GM12878 (cell line): ENCODE data around the gene ATP4B. TPM values are rescaled to one million over a fixed set of nuclear protein-coding genes. Genes with fewer than 3 reads are reported as not detected.

ENCODE experiments used
- ATAC-seq: fragments of 200-7000 bp; cut with Tn5 transposase; 3 replicates; pipeline ENCODE4 v1.9.1; 2020; ENCODE audit warnings: mild to moderate bottlenecking, moderate library complexity
- BruUV-seq: library from RNA; stranded (reverse); fragments of 400-500 nt; replicated peaks from 2 replicates; lab custom pipeline; 2021; lab: Mats Ljungman, UMichigan
- CTCF ChIA-PET: fragments of 300-600 bp; sonication (Branson Sonifier 250); formaldehyde crosslinking; extraction: SDS; loops from one replicate; lab custom pipeline; 2021; ENCODE audit warnings: inconsistent platforms; lab: Yijun Ruan, JAX
- POLR2A ChIA-PET: fragments of 350-600 bp; formaldehyde crosslinking; extraction: SDS; loops from one replicate; lab custom pipeline; 2021; ENCODE audit warnings: inconsistent platforms; lab: Charles Lee
- RAD21 ChIA-PET: fragments of 300-600 bp; sonication (Branson Sonifier 250); formaldehyde crosslinking; loops from one replicate; lab custom pipeline; 2023; ENCODE audit warnings: antibody characterized with exemption; ENCODE audit not compliant: unreplicated experiment; lab: Charles Lee
- SMC1A ChIA-PET: fragments of 300-600 bp; sonication (Branson Sonifier 250); formaldehyde crosslinking; loops from one replicate; lab custom pipeline; 2023; ENCODE audit not compliant: unreplicated experiment, uncharacterized antibody; lab: Charles Lee
- DNase-seq: peaks from one replicate; pipeline ENCODE4 v3.0.0-alpha.2; 2011; ENCODE audit warnings: low read depth, low spot score
- FAIRE-seq: peaks from 3 replicates; lab custom pipeline; 2011; peaks lifted over from hg19 to GRCh38; lab: Jason Lieb, UNC
- H2AFZ ChIP-seq: 2 replicates; pipeline ENCODE4 v1.6.0; 2011; ENCODE audit warnings: low read depth, low read length, control low read depth; ENCODE audit not compliant: control insufficient read depth
- H3K27ac ChIP-seq: 2 replicates; pipeline ENCODE4 v1.5.1; 2011; ENCODE audit warnings: control low read depth; ENCODE audit not compliant: control insufficient read depth, insufficient read depth
- H3K27me3 ChIP-seq, 2 experiments: replicated peaks in 1 of 2; 2 replicates each; pipeline versions ENCODE4 v1.6.0 to v1.6.1; 2011; ENCODE audit warnings: low read length in 1 of 2; ENCODE audit not compliant: control insufficient read depth in 2 of 2, insufficient read depth in 2 of 2
- H3K36me3 ChIP-seq, 2 experiments: 2 replicates each; pipeline ENCODE4 v1.5.1; 2011; ENCODE audit warnings: low read length in 1 of 2; ENCODE audit not compliant: control insufficient read depth in 2 of 2, insufficient read depth in 2 of 2
- H3K4me1 ChIP-seq: 2 replicates; pipeline ENCODE4 v1.6.1; 2011; ENCODE audit warnings: mild to moderate bottlenecking, low read length, moderate library complexity, mixed read lengths; ENCODE audit not compliant: control insufficient read depth, insufficient read depth
- H3K4me2 ChIP-seq: 2 replicates; pipeline ENCODE4 v1.6.0; 2011; ENCODE audit warnings: control low read depth; ENCODE audit not compliant: control insufficient read depth, insufficient read depth
- H3K4me3 ChIP-seq: fragments of 200-600 bp; sonication (generic); 2 replicates; pipeline ENCODE4 v1.5.1; 2016
- H3K79me2 ChIP-seq: 2 replicates; pipeline ENCODE4 v1.6.0; 2011; ENCODE audit warnings: low read length; ENCODE audit not compliant: control insufficient read depth, insufficient read depth
- H3K9ac ChIP-seq: 2 replicates; pipeline ENCODE4 v1.8.0; 2011; ENCODE audit warnings: low read length, control low read depth, mixed read lengths; ENCODE audit not compliant: control insufficient read depth, insufficient read depth
- H3K9me3 ChIP-seq: replicated peaks from 3 replicates; pipeline ENCODE4 v1.5.1; 2011; ENCODE audit warnings: mild to moderate bottlenecking, low read length; ENCODE audit not compliant: control insufficient read depth, insufficient read depth
- H4K20me1 ChIP-seq: 2 replicates; pipeline ENCODE4 v1.6.0; 2011; ENCODE audit not compliant: control insufficient read depth, insufficient read depth
- ATF7 ChIP-seq: fragments of 450-650 bp; IDR thresholded peaks from 2 replicates; pipeline ENCODE4 v1.6.1; 2016; ENCODE audit warnings: low read depth, mild to moderate bottlenecking
- CHD4 ChIP-seq: fragments of 200-600 bp; sonication (generic); IDR thresholded peaks from 2 replicates; pipeline ENCODE4 v1.6.1; 2016; ENCODE audit warnings: mild to moderate bottlenecking
- GATAD2B ChIP-seq: fragments of 450-650 bp; conservative IDR thresholded peaks from 2 replicates; pipeline ENCODE4 v1.6.1; 2017; ENCODE audit warnings: low read depth, mild to moderate bottlenecking, moderate library complexity
- IRF4 ChIP-seq: IDR thresholded peaks from 2 replicates; pipeline ENCODE4 v1.6.1; 2011; ENCODE audit warnings: low read depth, low read length
- JUNB ChIP-seq: IDR thresholded peaks from 2 replicates; pipeline ENCODE4 v1.6.1; 2016; ENCODE audit warnings: antibody characterized with exemption, mild to moderate bottlenecking
- KAT2A ChIP-seq: conservative IDR thresholded peaks from 2 replicates; pipeline ENCODE4 v1.6.1; 2011; ENCODE audit warnings: low read depth, low read length; ENCODE audit not compliant: control insufficient read depth
- NKRF ChIP-seq: fragments of 450-650 bp; conservative IDR thresholded peaks from 2 replicates; pipeline ENCODE4 v1.6.1; 2017; ENCODE audit warnings: mild to moderate bottlenecking, moderate library complexity
- RAD51 ChIP-seq: fragments of 450-650 bp; IDR thresholded peaks from 2 replicates; pipeline ENCODE4 v1.6.1; 2016; ENCODE audit warnings: moderate library complexity, mild to moderate bottlenecking, inconsistent platforms
- RB1 ChIP-seq: fragments of 450-650 bp; formaldehyde crosslinking; IDR thresholded peaks from 2 replicates; pipeline ENCODE4 v1.6.1; 2017; ENCODE audit warnings: mild to moderate bottlenecking, borderline replicate concordance
- SMAD1 ChIP-seq: fragments of 450-650 bp; IDR thresholded peaks from 2 replicates; pipeline ENCODE4 v1.6.1; 2018; ENCODE audit warnings: mild to moderate bottlenecking, low read depth; ENCODE audit not compliant: partially characterized antibody
- STAT1 ChIP-seq: fragments of 450-650 bp; conservative IDR thresholded peaks from 2 replicates; pipeline ENCODE4 v1.6.1; 2014; ENCODE audit warnings: antibody characterized with exemption, mild to moderate bottlenecking
- ZBTB33 ChIP-seq: fragments of 450-650 bp; IDR thresholded peaks from 2 replicates; pipeline ENCODE4 v1.6.1; 2017; ENCODE audit warnings: mild to moderate bottlenecking
- WGBS: methylation state at CpG from one replicate; pipeline ENCODE4 v1.1.6; 2016; ENCODE audit warnings: low lambda C conversion rate; ENCODE audit not compliant: insufficient replicate concordance, insufficient coverage; ENCODE audit errors: missing lambda C conversion rate; 5-methylcytosine and 5-hydroxymethylcytosine counted together
- in situ Hi-C: fragments of 300-500 bp; cut with MboI; formaldehyde crosslinking; loops from 9 replicates; pipeline ENCODE4 v1.14.3; 2018; ENCODE audit warnings: mixed read lengths
- intact Hi-C: fragments of 100-400 bp; cut with micrococcal nuclease; formaldehyde crosslinking; loops from one replicate; pipeline ENCODE4 v1.14.2; 2022; ENCODE audit not compliant: unreplicated experiment
- polyA plus RNA-seq, 11 experiments: library from polyadenylated mRNA; depleted of rRNA in 4 of 11; unstranded in 6 of 11; stranded (reverse) in 5 of 11; fragments of >200 nt; fragmentation: Nextera tagmentation in 4 of 11; fragmentation: Illumina TruSeq in 1 of 11; extraction: Ambion mirVana in 4 of 11; extraction: Trizol in 1 of 11; gene quantifications; 1 replicate in 1 of 11; 2 replicates in 10 of 11; pipeline versions ENCODE4 v1.2.1 to v1.2.3, GENCODE V29; 2011 to 2016; ENCODE audit warnings: inconsistent platforms in 2 of 11, missing spikeins in 2 of 11, low read depth in 1 of 11
- total RNA-seq, 4 experiments: library from RNA; depleted of rRNA in 3 of 4; stranded (reverse); fragments of >200 nt in 3 of 4; fragmentation: Illumina TruSeq in 1 of 4; extraction: Trizol in 1 of 4; gene quantifications; 2 replicates each; pipeline versions ENCODE4 v1.2.1 to v1.2.3, GENCODE V29; 2013 to 2021

Gene ATP4B
- total and polyA plus RNA-seq, 10 of the 15 experiments (the other 5 are each of a cell fraction or from before 2014, with no cell fraction given): 0.05 to 0.33 (median 0.20) TPM; not detected in 4

- POLR2A ChIA-PET: no interaction called here
- Histone ChIP-seq H3K27ac (no peak overlapping the region), H3K9ac (no peak overlapping the region), H3K36me3 (no peaks in the 10 kb centered on the region), H3K9me3 (no peaks in the 10 kb centered on the region), H2AFZ (no peak overlapping the region), H3K27me3 (no peaks in the 10 kb centered on the region), H3K4me1 (no peaks in the 10 kb centered on the region), H4K20me1 (no peaks in the 10 kb centered on the region), H3K4me3 (no peak overlapping the region), H3K79me2 (no peaks in the 10 kb centered on the region), H3K4me2 (no peak overlapping the region)
- DNase-seq (no peak), FAIRE-seq (no peak), ATAC-seq (no peak)
- TF ChIP-seq NKRF (no peak), RB1 (no peak)
- SMC1A ChIA-PET: no interaction called here
- 75% methylated on average over 9 of the region's 9 CpGs for WGBS
- intact Hi-C loops: no loop called here
- RAD21 ChIA-PET: no interaction called here
- CTCF ChIA-PET: no interaction called here
- no TSS peak for BruUV-seq
- in situ Hi-C loops: no loop called here
Measured at GRCh38 chr13:113654175-113654560, 3.8 kb downstream of the ATP4B start.

- H3K9me3 ChIP-seq: no peaks in the 10 kb centered on the region
- H3K79me2 ChIP-seq: no peaks in the 10 kb centered on the region
- no peak overlapping the region for H3K27ac ChIP-seq
- H3K27me3 ChIP-seq: no peaks in the 10 kb centered on the region
- in situ Hi-C loops (no loop called here), intact Hi-C loops (no loop called here)
- 52% methylated on average over 20 of the region's 24 CpGs for WGBS
- no peak overlapping the region for H3K4me3 ChIP-seq
- no peak for FAIRE-seq
- no peak for DNase-seq
- ATAC-seq: no peak
- RAD21 ChIA-PET: no interaction called here
- CTCF ChIA-PET: no interaction called here
- no peak overlapping the region for H2AFZ ChIP-seq
- no peak overlapping the region for H3K4me2 ChIP-seq
- H3K36me3 ChIP-seq: no peaks in the 10 kb centered on the region
- POLR2A ChIA-PET: no interaction called here
- H4K20me1 ChIP-seq: no peaks in the 10 kb centered on the region
- BruUV-seq: no TSS peak
- SMC1A ChIA-PET: no interaction called here
- H3K9ac ChIP-seq: no peak overlapping the region
- no peaks in the 10 kb centered on the region for H3K4me1 ChIP-seq
- TF ChIP-seq STAT1 (no peak), SMAD1 (no peak), KAT2A (no peak), GATAD2B (no peak), JUNB (no peak), CHD4 (no peak), IRF4 (no peak), RAD51 (no peak), ATF7 (no peak), ZBTB33 (no peak)
Measured at GRCh38 chr13:113653264-113654174, 4.5 kb downstream of the ATP4B start.
